Measurements from ENCODE around the gene HYAL3. TPM values are rescaled to one million over a fixed set of nuclear protein-coding genes. Genes with fewer than 3 reads are reported as not detected.
"Not testable (repeated sequence)": the region's sequence is repeated elsewhere in the genome, so short reads cannot be mapped to it uniquely, and the experiment has no call there.

HYAL3 gene
- total and polyA plus RNA-seq, 2 donors: 2.5 TPM

DNA sequence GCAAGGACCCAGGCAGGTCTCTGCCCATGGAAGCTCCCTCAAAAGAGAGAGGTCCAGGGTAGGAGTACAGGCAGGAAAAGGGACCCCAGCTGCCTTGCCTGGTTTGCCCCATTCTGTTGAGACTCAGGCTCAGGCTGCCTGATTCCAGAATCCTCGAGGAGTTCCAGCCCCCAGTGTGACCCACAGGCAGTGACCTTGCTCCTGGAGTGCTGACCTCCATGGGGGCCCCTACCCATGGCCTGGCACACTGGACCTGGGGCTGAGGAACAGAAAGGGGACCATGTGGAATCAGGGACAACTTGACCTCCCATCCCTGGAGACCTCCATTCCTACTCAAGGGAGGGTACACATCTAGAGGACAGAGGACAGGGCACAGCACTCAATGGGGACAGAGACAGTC is 33.6 kb downstream of the HYAL3 start:
- H3K4me1 ChIP-seq (ENCODE audit: control insufficient read depth in 2 of 2, insufficient read depth in 2 of 2, low read length in 2 of 2): peaks cover 0 to 11% of the 10 kb centered on the region in 2 donors
- 82% methylated on average over 1 of the region's 1 CpG for WGBS
- no peak overlapping the region for H3K4me3 ChIP-seq (ENCODE audit: low read length in 2 of 2)

DNA sequence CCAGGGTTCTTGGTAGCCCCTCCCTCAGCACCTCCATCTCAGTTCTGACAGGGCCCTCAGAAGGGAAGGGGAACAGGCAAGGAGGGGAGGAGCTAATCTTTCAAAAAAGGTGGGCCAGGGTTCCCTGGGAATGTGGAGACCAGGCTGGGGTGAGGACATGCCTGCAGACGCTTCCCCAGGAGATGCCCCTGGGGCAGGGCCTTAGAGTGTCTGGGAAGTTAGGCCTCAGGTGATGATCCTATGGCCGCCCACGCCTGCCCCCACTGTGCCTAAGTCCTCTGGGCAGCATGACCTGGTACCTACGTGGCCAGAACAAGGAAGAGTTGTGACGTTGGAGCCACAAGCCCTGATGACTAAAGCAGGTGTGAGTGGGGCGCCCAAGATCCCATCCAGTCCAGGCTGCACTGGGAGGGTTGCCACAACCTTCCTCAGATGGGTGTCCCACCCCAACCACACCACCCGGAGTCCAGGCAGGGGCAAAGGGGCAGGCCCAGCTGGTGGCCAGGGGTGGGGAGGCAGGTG is 34.2 kb downstream of the HYAL3 start:
- Histone ChIP-seq H3K9me3 (ENCODE audit: control insufficient read depth in 2 of 2, insufficient read depth in 1 of 2, low read length in 1 of 2) (no peaks in the 10 kb centered on the region), H3K27me3 (ENCODE audit: control insufficient read depth in 2 of 2, insufficient read depth in 1 of 2, low read length in 1 of 2) (peaks cover 9 to 58% of the 10 kb centered on the region in 2 donors), H3K4me1 (ENCODE audit: control insufficient read depth in 2 of 2, insufficient read depth in 2 of 2, low read length in 2 of 2) (peaks cover 3 to 15% of the 10 kb centered on the region in 2 donors), H3K36me3 (ENCODE audit: control insufficient read depth in 2 of 2, insufficient read depth in 2 of 2, low read length in 1 of 2) (no peaks in the 10 kb centered on the region), H3K27ac (ENCODE audit: low read depth in 1 of 2, low read length in 1 of 2) (no peak overlapping the region), H3K4me3 (ENCODE audit: low read length in 2 of 2) (no peak overlapping the region)
- no peak for DNase-seq (ENCODE audit: low read depth in 6 of 9, low spot score in 9 of 9)
- WGBS: 92% methylated on average over 7 of the region's 7 CpGs

More for the DNA sequence above, 33.6 kb downstream of the HYAL3 start:
- Histone ChIP-seq H3K27me3 (ENCODE audit: control insufficient read depth in 2 of 2, insufficient read depth in 1 of 2, low read length in 1 of 2) (peaks cover 9 to 57% of the 10 kb centered on the region in 2 donors), H3K36me3 (ENCODE audit: control insufficient read depth in 2 of 2, insufficient read depth in 2 of 2, low read length in 1 of 2) (no peaks in the 10 kb centered on the region), H3K9me3 (ENCODE audit: control insufficient read depth in 2 of 2, insufficient read depth in 1 of 2, low read length in 1 of 2) (no peaks in the 10 kb centered on the region), H3K27ac (ENCODE audit: low read depth in 1 of 2, low read length in 1 of 2) (no peak overlapping the region)
- DNase-seq (ENCODE audit: low read depth in 6 of 9, low spot score in 9 of 9): no peak

DNA sequence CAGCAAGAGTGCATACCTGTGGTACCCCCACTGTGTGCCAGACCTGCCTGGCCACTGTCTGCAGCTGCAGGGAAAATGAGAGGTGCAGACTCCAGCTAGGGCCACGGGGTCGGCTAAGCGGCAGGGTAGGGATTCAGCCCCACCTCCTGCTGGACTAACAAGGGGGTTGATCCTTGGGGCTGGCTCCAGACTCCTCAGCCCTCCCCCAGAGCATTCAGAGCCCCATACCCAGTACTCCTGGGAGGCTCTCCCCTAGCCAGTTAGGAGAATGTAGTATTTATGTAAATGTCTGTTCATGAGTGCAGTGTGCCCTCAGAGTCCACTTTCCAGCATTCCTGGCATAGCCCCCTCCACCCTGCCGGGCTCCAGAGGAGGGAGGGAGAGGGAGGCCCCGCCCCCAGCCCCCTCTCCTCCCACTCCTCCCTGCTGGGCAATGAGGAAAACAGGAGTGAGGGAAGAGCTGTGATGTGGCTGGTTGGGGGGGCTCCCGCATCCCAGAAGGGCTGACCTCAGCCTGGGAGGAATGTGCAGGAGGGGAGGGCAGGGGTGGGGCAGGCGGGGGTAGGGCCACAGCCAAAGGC is 34.7 kb downstream of the HYAL3 start:
- 78% methylated on average over 7 of the region's 7 CpGs for WGBS

DNA sequence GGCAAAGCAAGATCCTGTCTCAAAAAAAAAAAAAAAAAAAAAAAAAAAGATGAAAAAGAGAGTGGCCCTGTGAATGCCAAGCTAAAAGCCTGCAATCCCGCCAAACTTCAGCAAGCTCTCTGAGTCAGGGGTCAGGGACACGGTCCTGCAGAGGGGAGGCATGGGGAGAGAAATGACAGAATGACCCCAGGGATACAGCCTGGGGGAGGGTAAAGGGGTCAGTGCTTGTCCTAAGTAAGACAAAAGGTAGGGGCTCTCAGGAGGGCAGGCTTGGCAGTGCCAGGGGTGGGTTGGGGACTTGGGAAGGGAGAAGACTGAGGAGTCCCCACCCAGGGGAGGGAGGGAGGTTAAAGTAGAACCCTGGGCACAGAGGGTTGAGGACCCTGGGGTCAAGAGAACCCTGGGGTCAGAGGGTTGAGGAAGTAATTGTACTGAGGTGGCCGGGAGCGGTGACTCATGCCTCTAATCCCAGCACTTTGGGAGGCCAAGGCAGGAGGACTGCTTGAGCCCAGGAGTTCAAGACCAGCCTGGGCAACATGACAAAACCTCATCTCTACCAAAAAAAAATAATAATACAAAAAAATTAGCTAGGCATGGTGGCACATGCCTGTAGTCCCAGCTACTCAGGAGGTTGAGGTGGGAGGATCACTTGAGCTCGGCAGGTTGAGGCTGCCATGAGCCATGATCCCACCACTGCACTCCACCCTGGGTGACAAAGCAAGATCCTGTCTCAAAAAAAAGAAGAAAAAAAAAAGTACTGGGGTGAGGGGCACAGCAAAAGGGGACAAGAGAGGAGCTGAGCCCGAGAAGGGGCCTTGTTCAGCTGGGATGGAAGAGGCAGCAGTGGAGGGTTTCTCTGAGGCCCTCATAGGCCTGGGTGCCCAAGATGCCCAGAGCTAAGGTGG is 35.5 kb downstream of the HYAL3 start:
- DNase-seq (ENCODE audit: low read depth in 6 of 9, low spot score in 9 of 9): no peak
- no peak overlapping the region for H3K4me3 ChIP-seq (ENCODE audit: low read length in 2 of 2)
- WGBS: 94% methylated on average over 6 of the region's 6 CpGs

More for the DNA sequence above, 34.7 kb downstream of the HYAL3 start:
- Histone ChIP-seq H3K4me3 (ENCODE audit: low read length in 2 of 2) (no peak overlapping the region), H3K4me1 (ENCODE audit: control insufficient read depth in 2 of 2, insufficient read depth in 2 of 2, low read length in 2 of 2) (peaks cover 3 to 20% of the 10 kb centered on the region in 2 donors), H3K27me3 (ENCODE audit: control insufficient read depth in 2 of 2, insufficient read depth in 1 of 2, low read length in 1 of 2) (peaks cover 8 to 52% of the 10 kb centered on the region in 2 donors), H3K36me3 (ENCODE audit: control insufficient read depth in 2 of 2, insufficient read depth in 2 of 2, low read length in 1 of 2) (peaks cover 0 to 2% of the 10 kb centered on the region in 2 donors), H3K9me3 (ENCODE audit: control insufficient read depth in 2 of 2, insufficient read depth in 1 of 2, low read length in 1 of 2) (no peaks in the 10 kb centered on the region), H3K27ac (ENCODE audit: low read depth in 1 of 2, low read length in 1 of 2) (no peak overlapping the region)
- DNase-seq (ENCODE audit: low read depth in 6 of 9, low spot score in 9 of 9): no peak

DNA sequence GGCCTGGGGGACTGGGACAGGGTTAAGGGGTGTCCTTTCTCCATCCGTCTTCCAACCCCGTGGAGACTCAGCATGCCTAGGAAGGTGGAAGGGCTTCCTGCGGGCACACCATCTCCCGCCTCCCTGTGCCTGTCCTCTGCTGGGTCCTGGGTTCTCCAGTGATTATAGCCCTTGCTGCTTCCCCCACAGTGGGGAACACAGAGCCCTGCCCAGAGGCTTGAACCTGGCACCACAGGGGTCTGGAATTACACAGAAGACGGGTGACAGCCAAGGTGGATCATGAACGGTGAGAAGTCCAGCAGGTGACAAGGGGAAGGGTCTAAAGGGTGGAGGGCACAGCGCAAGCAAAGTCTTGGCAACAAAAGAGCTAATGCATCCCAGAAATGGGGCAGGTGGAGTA is 36.4 kb downstream of the HYAL3 start:
- WGBS: 96% methylated on average over 7 of the region's 7 CpGs
- no peak for DNase-seq (ENCODE audit: low read depth in 6 of 9, low spot score in 9 of 9)
- Histone ChIP-seq H3K27me3 (ENCODE audit: control insufficient read depth in 2 of 2, insufficient read depth in 1 of 2, low read length in 1 of 2) (peaks cover 7 to 35% of the 10 kb centered on the region in 2 donors), H3K4me3 (ENCODE audit: low read length in 2 of 2) (no peak overlapping the region), H3K4me1 (ENCODE audit: control insufficient read depth in 2 of 2, insufficient read depth in 2 of 2, low read length in 2 of 2) (peaks cover 3 to 30% of the 10 kb centered on the region in 2 donors), H3K27ac (ENCODE audit: low read depth in 1 of 2, low read length in 1 of 2) (no peak overlapping the region), H3K9me3 (ENCODE audit: control insufficient read depth in 2 of 2, insufficient read depth in 1 of 2, low read length in 1 of 2) (no peaks in the 10 kb centered on the region), H3K36me3 (ENCODE audit: control insufficient read depth in 2 of 2, insufficient read depth in 2 of 2, low read length in 1 of 2) (peaks cover 7 to 15% of the 10 kb centered on the region in 2 donors)

More for the DNA sequence above, 35.5 kb downstream of the HYAL3 start:
- H3K36me3 ChIP-seq (ENCODE audit: control insufficient read depth in 2 of 2, insufficient read depth in 2 of 2, low read length in 1 of 2): peaks cover 0 to 5% of the 10 kb centered on the region in 2 donors
- no peak overlapping the region for H3K27ac ChIP-seq (ENCODE audit: low read depth in 1 of 2, low read length in 1 of 2)
- peaks cover 7 to 45% of the 10 kb centered on the region in 2 donors for H3K27me3 ChIP-seq (ENCODE audit: control insufficient read depth in 2 of 2, insufficient read depth in 1 of 2, low read length in 1 of 2)
- no peaks in the 10 kb centered on the region for H3K9me3 ChIP-seq (ENCODE audit: control insufficient read depth in 2 of 2, insufficient read depth in 1 of 2, low read length in 1 of 2)
- peaks cover 3 to 23% of the 10 kb centered on the region in 2 donors for H3K4me1 ChIP-seq (ENCODE audit: control insufficient read depth in 2 of 2, insufficient read depth in 2 of 2, low read length in 2 of 2)

DNA sequence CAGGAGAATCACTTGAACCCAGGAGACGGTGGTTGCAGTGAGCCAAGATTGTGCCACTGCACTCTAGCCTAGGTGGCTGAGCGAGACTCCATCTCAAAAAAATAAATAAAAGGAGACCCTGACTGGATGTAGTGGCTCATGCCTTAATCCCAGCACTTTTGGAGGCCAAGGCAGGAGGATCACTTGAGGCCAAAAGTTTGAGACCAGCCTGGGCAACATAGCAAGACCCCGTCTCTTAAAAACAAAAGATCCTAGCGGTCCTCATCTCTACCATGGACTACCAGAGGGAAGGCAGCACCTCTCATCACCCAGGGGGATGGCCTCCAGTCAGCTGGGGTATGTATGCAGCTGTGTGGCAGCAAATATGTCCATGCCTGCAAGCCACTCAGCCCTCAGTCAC is 37.0 kb downstream of the HYAL3 start:
- WGBS: 98% methylated on average over 4 of the region's 4 CpGs
- not testable (repeated sequence) for H3K27ac ChIP-seq (ENCODE audit: low read depth in 1 of 2, low read length in 1 of 2)

DNA sequence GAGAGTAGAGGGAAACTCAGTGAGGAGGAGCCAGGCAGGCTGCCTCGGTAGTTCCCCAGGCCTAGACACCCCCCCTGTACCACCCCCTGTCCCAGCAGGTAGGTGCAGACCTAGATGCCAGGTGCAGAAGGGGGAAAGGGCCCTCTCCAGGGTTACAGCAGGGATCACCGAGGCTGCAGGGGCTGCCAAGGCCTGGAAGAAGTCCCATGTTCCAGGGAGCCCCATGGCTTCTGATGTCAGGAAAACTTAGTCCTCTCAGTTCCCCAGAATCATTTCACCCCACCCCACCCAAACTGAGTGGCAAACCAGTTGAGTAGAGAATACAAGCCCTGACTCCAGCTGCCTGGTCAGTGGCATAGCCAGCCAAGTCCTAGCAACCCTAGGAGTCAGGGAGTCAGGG is 37.7 kb downstream of the HYAL3 start:
- H3K27me3 ChIP-seq (ENCODE audit: control insufficient read depth in 2 of 2, insufficient read depth in 1 of 2, low read length in 1 of 2): peaks cover 0 to 23% of the 10 kb centered on the region in 2 donors
- no peak for DNase-seq (ENCODE audit: low read depth in 6 of 9, low spot score in 9 of 9)
- WGBS: 97% methylated on average over 2 of the region's 2 CpGs
- H3K27ac ChIP-seq (ENCODE audit: low read depth in 1 of 2, low read length in 1 of 2): no peak overlapping the region
- no peak overlapping the region for H3K4me3 ChIP-seq (ENCODE audit: low read length in 2 of 2)
- no peaks in the 10 kb centered on the region for H3K9me3 ChIP-seq (ENCODE audit: control insufficient read depth in 2 of 2, insufficient read depth in 1 of 2, low read length in 1 of 2)
- H3K36me3 ChIP-seq (ENCODE audit: control insufficient read depth in 2 of 2, insufficient read depth in 2 of 2, low read length in 1 of 2): peaks cover 20 to 27% of the 10 kb centered on the region in 2 donors
- peaks cover 3 to 30% of the 10 kb centered on the region in 2 donors for H3K4me1 ChIP-seq (ENCODE audit: control insufficient read depth in 2 of 2, insufficient read depth in 2 of 2, low read length in 2 of 2)

More for the DNA sequence above, 37.0 kb downstream of the HYAL3 start:
- peaks cover 3 to 30% of the 10 kb centered on the region in 2 donors for H3K27me3 ChIP-seq (ENCODE audit: control insufficient read depth in 2 of 2, insufficient read depth in 1 of 2, low read length in 1 of 2)
- H3K36me3 ChIP-seq (ENCODE audit: control insufficient read depth in 2 of 2, insufficient read depth in 2 of 2, low read length in 1 of 2): peaks cover 13 to 20% of the 10 kb centered on the region in 2 donors
- H3K4me3 ChIP-seq (ENCODE audit: low read length in 2 of 2); DNase-seq (ENCODE audit: low read depth in 6 of 9, low spot score in 9 of 9); H3K9me3 ChIP-seq (ENCODE audit: control insufficient read depth in 2 of 2, insufficient read depth in 1 of 2, low read length in 1 of 2): not testable (repeated sequence)
- H3K4me1 ChIP-seq (ENCODE audit: control insufficient read depth in 2 of 2, insufficient read depth in 2 of 2, low read length in 2 of 2): peaks cover 3 to 30% of the 10 kb centered on the region in 2 donors

DNA sequence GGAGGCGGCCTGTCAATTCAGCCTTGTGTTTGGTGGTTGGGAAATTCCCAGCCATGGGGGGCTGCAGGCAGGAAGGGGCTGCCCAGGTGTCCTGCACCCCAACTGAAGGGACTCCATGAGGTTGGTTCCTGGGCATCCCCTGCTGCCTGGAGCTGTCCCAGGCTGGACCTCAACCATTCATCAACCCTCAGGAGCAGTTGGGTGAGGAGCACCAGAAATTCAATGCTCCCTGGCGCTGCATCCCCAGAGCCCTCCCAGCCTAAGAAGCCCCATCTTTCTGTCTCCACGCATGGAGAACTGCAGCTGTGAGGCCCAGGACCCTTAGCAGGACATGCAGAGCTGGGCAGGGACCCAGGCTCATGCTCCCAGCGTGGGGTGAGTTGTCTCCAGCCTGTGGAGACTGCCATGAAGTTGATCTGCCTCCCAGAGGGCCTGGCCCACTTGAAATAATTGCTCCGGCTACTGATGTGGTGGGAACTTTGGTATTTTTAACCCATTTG is 38.2 kb downstream of the HYAL3 start:
- Histone ChIP-seq H3K27me3 (ENCODE audit: control insufficient read depth in 2 of 2, insufficient read depth in 1 of 2, low read length in 1 of 2) (peaks cover 0 to 17% of the 10 kb centered on the region in 2 donors), H3K4me1 (ENCODE audit: control insufficient read depth in 2 of 2, insufficient read depth in 2 of 2, low read length in 2 of 2) (peaks cover 3 to 30% of the 10 kb centered on the region in 2 donors), H3K9me3 (ENCODE audit: control insufficient read depth in 2 of 2, insufficient read depth in 1 of 2, low read length in 1 of 2) (no peaks in the 10 kb centered on the region), H3K36me3 (ENCODE audit: control insufficient read depth in 2 of 2, insufficient read depth in 2 of 2, low read length in 1 of 2) (peaks cover 25 to 32% of the 10 kb centered on the region in 2 donors), H3K4me3 (ENCODE audit: low read length in 2 of 2) (no peak overlapping the region), H3K27ac (ENCODE audit: low read depth in 1 of 2, low read length in 1 of 2) (no peak overlapping the region)
- WGBS: 97% methylated on average over 5 of the region's 5 CpGs
- no peak for DNase-seq (ENCODE audit: low read depth in 6 of 9, low spot score in 9 of 9)

Data from thymus (tissue), 11 donors.